Left kidney (tissue), 8 donors: ENCODE measurements around the gene TMEM200A. TPM values are rescaled to one million over a fixed set of nuclear protein-coding genes. Genes with fewer than 3 reads are reported as not detected.
"Not testable (repeated sequence)": the region's sequence is repeated elsewhere in the genome, so short reads cannot be mapped to it uniquely, and the experiment has no call there.

Experiments used
- DNase-seq: peaks from one replicate; pipeline ENCODE4 v3.0.0-alpha.2; 2013
- long read RNA-seq, 8 donors: transcript quantifications; one replicate each; lab custom pipeline, GENCODE V29; 2026
- polyA plus RNA-seq: library from polyadenylated mRNA; unstranded; fragments of 120-200 nt; gene quantifications from one replicate; pipeline ENCODE4 v1.2.1, GENCODE V29; 2013; ENCODE audit not compliant: insufficient read length

Gene TMEM200A
- polyA plus RNA-seq = 27.8 TPM
- long read RNA-seq, donor 1, partial matches to known transcripts = 0 of 8 reads
- long read RNA-seq, donor 1, other reads (novel, unspliced or antisense) = 0 of 8 reads
- long read RNA-seq, donor 2, transcript TMEM200A-201 (3 exons, 3,512 nt) = major isoform, 9 of 10 reads
- long read RNA-seq, donor 2, partial matches to known transcripts = 0 of 10 reads
- long read RNA-seq, donor 2, other reads (novel, unspliced or antisense) = 0 of 10 reads
- long read RNA-seq, donor 3, partial matches to known transcripts = 0 of 5 reads
- long read RNA-seq, donor 3, other reads (novel, unspliced or antisense) = 0 of 5 reads
- long read RNA-seq, donor 4 = 0 reads
- long read RNA-seq, donor 5, transcript TMEM200A-201 (3 exons, 3,512 nt) = major isoform, 5 of 7 reads
- long read RNA-seq, donor 5, partial matches to known transcripts = 0 of 7 reads
- long read RNA-seq, donor 5, other reads (novel, unspliced or antisense) = 0 of 7 reads
- long read RNA-seq, donor 6, transcript TMEM200A-201 (3 exons, 3,512 nt) = major isoform, 6 of 9 reads
- long read RNA-seq, donor 6, partial matches to known transcripts = 0 of 9 reads
- long read RNA-seq, donor 6, other reads (novel, unspliced or antisense) = 0 of 9 reads
- long read RNA-seq, donor 7, full-length matches to known transcripts = 5 of 13 reads
- long read RNA-seq, donor 7, partial matches to known transcripts = 8 of 13 reads
- long read RNA-seq, donor 7, other reads (novel, unspliced or antisense) = 0 of 13 reads
- long read RNA-seq, donor 8, partial matches to known transcripts = 0 of 5 reads
- long read RNA-seq, donor 8, other reads (novel, unspliced or antisense) = 0 of 5 reads

- peak; percentile 71 for DNase-seq
Observed at GRCh38 chr6:130365166-130366106, at the start of gene TMEM200A. TSS of gene TMEM200A (plus strand) at chr6:130366017. CDS start at chr6:130440423, 74,406 bp downstream.

- DNase-seq = no peak
Observed at GRCh38 chr6:130320908-130321307, 44.9 kb upstream of the TMEM200A start.

- peak; percentile 50 for DNase-seq
Observed at GRCh38 chr6:130322673-130323268, 43.0 kb upstream of the TMEM200A start.

GRCh38 chr6:130324657-130325056 lies 41.2 kb upstream of the TMEM200A start:
- no peak for DNase-seq

- no peak for DNase-seq
Observed at GRCh38 chr6:130326496-130326895, 39.3 kb upstream of the TMEM200A start.

- DNase-seq = no peak
Observed at GRCh38 chr6:130337534-130337933, 28.3 kb upstream of the TMEM200A start.

GRCh38 chr6:130346324-130346723 lies 19.5 kb upstream of the TMEM200A start:
- DNase-seq = not testable (repeated sequence)

- no peak for DNase-seq
Observed at GRCh38 chr6:130354322-130354721, 11.5 kb upstream of the TMEM200A start.

- DNase-seq = no peak
Observed at GRCh38 chr6:130355572-130355971, 10.2 kb upstream of the TMEM200A start.

GRCh38 chr6:130357436-130357835 lies 8.4 kb upstream of the TMEM200A start:
- no peak for DNase-seq

- no peak for DNase-seq
Observed at GRCh38 chr6:130359736-130360135, 6.1 kb upstream of the TMEM200A start.

GRCh38 chr6:130362128-130362527 lies 3.7 kb upstream of the TMEM200A start:
- DNase-seq = peak; percentile 38

GRCh38 chr6:130364224-130364780 lies 1.5 kb upstream of the TMEM200A start:
- DNase-seq = no peak

GRCh38 chr6:130366107-130367005 lies 539 bp downstream of the TMEM200A start:
- DNase-seq = peak; percentile 41

- DNase-seq = no peak
Observed at GRCh38 chr6:130367767-130368166, 1.9 kb downstream of the TMEM200A start.

- DNase-seq = no peak
Observed at GRCh38 chr6:130368576-130368975, 2.8 kb downstream of the TMEM200A start.

GRCh38 chr6:130369831-130370230 lies 4.0 kb downstream of the TMEM200A start:
- peak; percentile 20 for DNase-seq

- DNase-seq = no peak
Observed at GRCh38 chr6:130371921-130372420, 6.2 kb downstream of the TMEM200A start.

- no peak for DNase-seq
Observed at GRCh38 chr6:130372786-130373185, 7.0 kb downstream of the TMEM200A start.

GRCh38 chr6:130373992-130374391 lies 8.2 kb downstream of the TMEM200A start:
- no peak for DNase-seq
